GM21447 (cell line): ENCODE results near the gene CITED4.

ENCODE experiments used
- ATAC-seq: cut with Tn5 transposase; IDR thresholded peaks from one replicate; pipeline ENCODE4 v1.9.1; 2021; ENCODE audit not compliant: unreplicated experiment

Gene CITED4

DNA sequence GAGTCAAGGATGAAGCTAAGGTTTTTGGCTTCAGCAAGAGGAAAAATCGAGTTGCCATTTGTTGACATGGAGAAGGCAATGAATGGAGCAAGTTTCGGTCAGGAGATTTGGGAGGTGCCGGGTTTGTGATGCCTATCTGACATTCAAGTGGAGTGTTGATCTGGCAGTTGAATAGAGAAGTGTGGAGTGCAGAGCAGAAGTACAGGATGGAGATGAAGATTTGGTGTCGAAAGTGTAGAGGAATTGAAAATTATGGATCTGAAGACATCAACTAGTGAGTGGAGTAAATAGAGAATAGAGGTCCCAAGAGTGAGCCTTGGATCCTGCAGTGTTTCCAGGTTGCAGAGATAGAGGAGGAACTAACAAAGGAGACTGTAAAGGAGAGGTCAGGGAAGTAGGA, 25.9 kb downstream of the CITED4 start:
- ATAC-seq, result no peak

DNA sequence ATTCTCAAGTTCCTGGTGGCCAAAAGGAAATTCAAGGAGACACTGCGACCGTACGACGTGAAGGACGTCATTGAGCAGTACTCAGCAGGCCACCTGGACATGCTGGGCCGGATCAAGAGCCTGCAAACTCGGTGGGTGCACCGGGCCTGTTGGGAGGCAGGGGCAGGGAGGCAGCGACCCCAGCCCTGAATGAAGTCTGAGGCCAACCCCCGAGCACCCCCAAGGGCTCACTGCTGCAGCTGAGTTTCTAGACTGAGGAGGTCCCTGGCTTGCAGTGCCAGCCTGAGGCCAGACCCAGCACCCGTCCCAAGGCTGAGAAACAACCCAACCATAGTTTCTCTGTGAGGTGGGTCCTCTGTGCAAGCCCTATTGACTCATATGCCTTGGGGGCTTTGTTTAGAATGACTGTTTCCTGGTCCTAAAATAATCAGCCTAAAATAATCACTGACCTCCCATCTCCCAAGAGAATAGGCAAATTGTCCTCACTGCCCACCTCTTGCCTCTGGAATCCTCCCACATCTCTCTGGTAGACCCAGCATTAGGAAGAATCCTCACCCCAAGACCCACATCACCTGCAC, 27.1 kb downstream of the CITED4 start:
- ATAC-seq, result no peak

DNA sequence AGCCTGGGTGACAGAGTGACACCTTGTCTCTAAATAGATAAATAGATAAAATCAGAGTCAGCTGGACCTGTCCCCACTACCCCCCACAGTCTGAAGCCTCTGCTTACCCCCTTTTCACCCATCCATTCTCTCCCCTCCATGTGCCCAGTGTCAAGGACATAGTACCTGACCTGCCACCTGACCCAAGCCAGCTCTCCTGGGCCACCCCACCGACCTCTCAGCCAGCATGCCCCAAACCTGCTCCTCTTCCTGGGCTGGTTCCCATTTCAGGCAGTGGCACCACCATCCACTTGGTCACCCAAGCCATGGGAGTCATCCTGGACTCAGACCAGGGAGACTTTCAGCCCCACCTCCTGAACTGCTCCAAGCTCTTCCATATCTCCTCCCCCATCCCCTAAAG, 28.2 kb downstream of the CITED4 start:
- no peak for ATAC-seq

DNA sequence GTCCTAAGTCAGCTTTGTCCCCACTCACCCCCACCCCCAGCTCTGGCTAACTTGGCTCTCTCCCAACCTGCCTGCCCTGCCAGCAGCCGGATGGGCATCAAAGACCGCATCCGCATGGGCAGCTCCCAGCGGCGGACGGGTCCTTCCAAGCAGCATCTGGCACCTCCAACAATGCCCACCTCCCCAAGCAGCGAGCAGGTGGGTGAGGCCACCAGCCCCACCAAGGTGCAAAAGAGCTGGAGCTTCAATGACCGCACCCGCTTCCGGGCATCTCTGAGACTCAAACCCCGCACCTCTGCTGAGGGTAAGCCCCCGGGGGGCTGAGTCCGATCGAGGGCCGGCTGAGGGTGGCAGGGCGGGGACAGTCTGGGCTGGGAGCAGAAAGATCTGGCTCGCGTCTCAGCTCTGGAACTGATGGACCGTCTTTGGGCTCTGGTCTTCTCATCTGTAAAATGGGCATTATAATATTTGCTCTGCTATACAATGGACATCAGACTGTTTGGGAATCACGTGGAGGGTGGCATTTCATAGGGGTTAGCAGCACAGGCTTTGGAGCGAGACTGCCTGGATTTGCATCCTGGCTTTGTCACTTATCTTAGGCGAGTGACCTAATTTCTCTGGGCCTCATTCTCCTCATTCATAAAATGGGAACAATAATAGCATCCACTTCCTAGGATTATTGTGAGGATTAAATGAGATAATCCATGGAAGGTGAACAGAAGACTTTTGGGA, 31.0 kb downstream of the CITED4 start:
- no peak for ATAC-seq

DNA sequence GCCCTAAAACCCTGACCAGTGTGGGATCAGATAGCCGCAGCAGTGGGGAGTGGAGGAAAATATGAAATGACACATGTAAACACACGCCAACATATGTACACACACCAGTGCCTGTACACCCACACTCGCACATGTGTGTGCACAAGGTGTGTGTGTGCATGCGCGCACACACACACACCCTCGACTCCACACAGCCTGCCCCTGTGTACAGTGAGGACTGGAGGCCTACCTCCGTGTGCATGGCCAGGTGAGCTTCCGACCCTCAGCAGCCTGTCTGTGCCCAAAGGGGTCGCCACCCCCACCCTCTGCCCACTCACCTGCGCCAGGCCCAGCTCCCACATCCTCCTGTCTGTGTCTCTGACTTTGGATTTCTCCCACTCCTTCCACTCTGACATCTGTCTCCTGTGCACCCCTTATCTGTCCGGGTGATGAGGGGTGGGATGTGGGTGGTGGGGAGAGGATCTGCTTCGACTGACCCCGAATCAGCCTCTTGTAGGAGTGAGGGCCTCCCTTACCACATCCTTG, 31.7 kb downstream of the CITED4 start:
- no peak for ATAC-seq

DNA sequence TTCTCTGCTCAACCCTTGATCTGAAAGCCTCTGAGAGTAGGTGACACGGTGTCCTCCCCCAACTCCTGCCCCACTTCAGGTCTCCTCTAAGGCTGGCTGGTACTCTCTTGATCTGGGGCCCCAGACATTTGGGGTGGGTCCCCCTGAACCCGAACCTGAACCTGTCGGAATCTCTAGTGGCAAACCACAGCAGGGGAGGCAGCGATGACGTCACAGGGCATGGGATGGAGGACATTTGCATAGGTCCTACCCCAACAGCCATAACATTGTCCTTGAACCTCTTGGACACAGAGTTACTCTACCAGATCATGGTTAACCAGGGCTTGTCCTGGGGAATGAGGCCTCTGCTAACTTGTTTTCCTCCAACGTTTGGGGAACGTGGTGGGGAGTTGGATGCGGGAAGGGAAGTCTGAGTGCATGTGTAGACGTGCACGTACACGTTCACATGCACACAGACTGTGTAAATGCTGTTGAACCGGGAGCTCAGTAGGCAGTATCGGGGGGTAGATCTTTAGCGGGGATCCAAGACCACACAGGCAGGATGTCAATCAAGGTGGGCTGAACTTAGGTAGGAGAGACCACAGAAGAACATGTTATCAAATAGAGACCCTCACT, 32.4 kb downstream of the CITED4 start:
- ATAC-seq, result no peak

DNA sequence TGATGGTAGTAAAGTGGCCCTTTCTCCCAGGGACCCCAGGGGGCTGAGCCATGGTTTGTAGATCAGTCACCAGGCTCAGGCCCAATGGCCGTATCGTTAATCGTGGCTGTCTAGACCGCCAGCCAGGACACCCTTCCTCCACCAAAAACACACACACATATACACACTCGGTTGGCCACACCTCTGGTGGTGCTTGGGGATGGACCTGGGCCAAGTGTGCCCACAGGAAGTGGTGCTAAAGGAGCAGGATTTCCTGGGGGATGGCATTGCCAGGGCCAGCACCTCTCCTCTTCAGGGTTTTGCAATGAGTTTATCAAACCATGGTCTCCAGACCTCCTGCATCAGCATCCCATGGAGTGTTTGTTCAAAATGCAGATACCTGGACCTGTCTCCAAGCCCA, 36.2 kb downstream of the CITED4 start:
- ATAC-seq, result no peak

DNA sequence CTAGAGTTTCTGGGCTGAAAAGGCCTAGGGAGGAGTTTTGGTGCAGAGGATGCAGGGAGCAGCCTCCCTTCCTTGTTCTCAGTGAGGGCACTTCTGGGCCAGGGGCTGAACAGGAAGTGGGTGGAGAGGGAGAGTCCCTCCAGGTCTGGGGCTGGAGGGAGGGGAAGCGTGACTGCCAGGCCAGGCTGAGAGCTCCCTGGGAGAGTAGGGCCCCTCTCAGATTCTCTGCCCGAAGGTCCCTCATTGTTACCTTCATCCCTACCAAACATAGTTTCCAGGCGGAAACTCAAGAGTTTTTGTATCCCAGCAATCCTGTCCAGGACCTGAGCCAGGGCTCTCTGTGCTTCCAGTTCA, 36.8 kb downstream of the CITED4 start:
- ATAC-seq, result peak; percentile 74

DNA sequence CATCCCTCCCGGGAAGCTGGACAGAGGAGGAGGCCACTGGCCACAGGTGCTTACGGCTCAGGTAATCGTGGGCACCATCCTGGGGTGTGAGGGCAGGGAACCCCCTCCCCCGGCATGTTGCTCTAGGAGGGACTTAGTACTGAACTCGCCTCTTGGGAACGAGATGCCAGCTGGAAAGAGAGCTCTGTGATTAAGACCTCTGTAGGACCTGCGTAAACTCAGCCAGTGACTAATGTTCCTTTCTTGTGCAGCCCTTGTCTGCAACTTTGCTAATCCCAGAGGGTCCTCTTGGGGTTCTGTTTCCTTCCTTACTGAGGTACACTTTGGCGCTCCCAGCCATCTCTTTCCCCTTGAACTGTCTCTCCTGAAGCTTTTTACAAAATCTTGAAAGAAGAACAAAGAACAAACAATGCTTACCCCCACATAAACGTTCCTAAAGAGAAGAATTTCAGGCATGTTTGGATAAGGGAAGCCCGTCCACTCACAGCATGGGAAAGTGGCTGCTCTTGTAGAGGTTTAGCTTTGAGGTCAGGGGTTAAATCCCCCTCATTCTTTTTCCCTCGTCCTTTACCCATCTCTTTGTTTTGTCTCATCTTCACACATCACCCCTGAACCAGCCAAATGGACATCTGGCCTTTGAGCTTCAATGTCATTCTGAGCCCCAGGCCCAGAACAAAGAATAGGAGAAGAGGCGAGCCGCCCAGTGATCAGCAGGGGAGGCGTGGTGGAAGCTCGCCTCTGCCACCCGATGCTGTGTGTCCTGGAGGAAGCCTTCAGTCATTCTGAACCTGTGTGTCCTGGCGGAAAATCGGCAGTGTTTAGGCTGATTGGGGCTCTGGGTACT, 37.4 kb downstream of the CITED4 start:
- no peak for ATAC-seq

DNA sequence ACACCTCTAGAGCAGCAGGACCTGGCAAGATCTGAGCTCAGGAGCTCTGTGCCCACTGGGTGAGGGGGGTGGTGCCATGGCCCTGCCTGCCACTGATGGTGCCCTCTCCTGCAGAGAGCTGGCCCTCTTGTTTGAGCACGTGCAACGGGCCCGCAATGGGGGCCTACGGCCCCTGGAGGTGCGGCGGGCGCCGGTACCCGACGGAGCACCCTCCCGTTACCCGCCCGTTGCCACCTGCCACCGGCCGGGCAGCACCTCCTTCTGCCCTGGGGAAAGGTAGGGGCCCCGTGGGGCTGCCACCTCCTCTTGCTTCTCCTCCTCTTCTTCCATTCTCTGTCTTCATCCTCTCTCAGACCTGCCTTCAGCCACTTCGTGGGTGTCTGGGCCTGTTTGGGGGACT, 38.2 kb downstream of the CITED4 start:
- no peak for ATAC-seq

DNA sequence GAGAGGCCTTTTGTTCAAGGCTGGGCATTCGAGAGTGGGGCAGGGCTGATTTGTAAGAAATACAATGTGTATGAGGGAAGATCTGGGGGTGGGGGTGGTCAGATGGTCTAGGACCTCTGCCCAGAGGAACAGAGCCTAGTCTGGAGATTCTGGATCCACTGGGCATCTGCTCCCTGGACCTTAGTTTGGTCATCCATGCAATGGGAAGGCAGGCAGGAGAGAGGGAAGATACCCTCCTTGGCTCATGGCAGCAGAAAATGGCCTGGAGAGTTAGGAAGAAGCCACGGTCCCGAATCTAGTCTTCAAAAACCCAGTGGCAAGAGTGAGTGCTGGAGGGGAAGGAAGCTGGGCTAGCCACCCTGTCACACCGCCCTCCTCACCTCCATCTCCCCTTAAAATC, 38.8 kb downstream of the CITED4 start:
- ATAC-seq, result no peak

DNA sequence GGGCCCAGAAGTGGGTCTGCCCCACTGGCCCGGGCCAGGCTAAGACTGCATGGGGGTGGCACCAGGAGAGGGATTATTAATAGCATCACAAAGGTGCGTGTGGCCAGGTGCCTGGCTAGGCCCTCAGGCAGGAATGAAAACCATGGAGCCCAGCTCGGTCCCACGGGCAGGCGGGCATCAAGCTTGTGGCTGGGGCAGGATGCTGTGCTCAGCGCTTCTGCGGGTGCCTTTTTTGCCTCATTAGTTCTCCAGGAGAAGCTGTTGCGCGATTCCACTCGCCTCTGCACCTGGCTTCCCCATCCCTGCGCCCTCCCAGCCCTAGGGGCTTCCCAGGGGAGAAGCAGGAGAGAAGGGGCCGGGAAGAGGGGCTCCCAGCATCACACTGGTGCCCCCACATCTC, 39.3 kb downstream of the CITED4 start:
- no peak for ATAC-seq

DNA sequence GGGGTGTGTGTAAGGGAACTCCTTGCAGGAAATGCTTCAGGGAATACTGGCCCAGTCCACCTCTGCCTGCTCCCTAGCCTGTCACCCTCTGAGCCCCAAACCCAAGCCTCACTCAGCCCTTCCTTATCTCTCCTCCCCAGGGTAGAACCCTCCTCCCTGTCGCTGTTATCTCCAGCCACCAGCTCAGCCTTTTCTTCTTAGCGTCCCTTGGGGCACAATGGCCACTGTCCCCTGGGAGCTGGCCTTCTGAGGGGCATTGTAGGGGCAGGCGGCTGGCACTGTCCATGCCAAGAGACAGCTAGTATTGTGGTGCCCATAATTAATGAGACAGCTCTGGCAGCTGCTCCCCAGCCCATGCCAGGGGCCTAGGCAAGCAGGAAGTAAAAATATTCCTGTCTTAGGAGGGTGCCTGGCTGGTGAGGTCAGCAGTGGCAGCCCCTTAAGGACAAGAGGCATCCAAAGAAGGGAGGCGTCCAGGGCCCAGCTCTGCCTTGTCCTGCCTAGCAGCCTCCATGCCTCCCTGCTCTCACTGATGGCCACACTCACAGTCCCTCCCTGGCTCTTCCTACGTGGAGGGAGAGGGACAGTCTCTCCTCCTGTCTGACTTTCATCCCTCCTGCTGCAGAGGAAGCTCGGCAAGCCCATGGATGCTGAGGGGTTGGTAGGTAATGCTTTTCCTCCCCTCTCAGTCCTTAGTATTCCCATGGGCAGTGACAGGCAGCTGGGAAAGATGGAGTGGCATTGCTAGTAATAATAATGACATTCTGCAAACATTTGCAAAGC, 41.1 kb downstream of the CITED4 start:
- ATAC-seq, result no peak

DNA sequence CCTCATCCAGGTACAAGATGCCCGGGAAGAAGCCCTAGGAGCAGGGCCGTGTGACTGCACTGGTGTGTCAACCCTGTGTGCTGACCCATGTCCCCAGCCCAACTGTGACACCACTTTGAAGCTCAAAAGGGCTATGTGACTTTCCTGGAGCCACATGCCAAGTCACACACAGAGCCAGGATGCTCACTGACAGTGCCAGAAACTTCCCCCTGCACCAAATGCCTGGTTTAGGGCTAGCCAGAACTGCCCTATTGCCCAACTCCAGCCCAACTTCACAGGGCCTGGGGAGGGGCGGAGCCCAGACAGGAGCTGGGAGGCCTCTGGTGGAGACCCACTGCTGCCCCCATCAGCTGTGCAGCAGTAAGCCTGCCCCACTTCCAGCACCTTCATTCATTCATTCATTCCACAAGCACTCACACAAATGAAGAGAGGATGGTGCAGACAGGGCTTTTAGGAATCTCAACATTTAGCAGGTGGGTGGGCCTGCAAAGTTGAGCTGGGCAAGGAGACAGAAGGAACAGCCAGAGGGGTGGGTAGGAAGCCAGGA, 41.8 kb downstream of the CITED4 start:
- no peak for ATAC-seq

DNA sequence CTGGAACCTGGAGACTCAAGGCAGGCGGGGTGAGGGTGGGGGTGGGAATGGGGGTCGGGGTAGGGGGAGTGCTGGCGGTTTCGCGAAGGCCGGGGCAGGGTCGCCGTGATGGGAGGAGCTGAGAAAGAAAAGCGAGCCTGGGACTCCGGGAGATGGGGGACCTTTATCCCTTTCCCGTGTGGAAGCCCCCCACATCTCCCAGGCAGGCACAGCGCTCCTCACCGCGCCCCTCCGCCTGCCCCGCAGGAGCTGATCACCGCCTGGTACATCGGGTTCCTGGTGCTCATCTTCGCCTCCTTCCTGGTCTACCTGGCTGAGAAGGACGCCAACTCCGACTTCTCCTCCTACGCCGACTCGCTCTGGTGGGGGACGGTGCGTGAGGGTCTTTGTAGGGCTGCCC, 43.1 kb downstream of the CITED4 start:
- ATAC-seq, result no peak

DNA sequence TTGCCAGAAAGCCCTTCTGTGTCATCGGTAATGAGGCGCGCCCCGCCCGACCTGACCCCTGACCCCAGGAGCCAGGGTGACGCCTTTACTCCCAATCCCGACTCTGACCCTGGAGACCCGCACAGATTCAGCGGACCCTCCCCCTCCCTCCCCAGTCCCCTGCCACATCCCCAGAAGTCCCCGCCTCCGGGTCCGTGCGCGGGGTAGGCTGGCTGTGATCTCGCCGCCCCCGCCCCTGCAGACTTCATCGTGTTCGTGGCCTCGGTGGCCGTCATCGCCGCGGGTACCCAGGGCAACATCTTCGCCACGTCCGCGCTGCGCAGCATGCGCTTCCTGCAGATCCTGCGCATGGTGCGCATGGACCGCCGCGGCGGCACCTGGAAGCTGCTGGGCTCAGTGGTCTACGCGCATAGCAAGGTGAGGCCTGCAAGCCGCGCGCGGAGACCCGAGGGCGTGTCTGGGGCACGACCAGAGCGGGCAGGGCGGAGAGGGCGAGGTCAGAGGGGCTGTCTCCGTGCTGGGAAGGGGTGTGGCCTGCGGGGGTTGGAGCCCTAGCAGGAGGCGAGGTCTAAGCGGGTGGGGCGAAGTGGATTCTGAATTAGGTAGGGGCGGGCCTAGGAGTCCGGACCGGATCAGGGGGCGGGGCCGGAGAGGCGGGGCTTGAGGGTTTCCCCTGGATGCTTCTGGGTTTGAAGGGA, 43.8 kb downstream of the CITED4 start:
- ATAC-seq, result peak; percentile 86

DNA sequence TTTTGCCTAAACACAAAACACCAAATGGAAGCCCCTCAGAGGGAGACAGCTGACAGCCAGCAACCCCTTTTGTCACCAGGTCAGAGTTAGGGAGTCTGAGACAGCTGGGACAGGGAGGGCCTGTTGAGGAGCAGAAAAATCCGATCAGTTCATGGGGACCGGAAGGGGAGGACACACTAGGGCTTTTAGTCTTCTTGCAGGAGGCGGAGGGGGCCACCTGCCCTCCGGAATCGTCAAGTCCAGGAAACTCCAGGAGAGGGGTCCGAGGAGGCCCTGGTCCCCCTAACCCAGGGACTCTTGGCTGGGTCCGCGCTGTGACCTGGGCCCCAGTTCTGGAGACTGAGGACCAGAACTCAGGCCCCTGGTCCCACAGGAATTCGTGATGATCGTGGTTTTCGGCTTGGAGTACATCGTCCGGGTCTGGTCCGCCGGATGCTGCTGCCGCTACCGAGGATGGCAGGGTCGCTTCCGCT, 44.3 kb downstream of the CITED4 start:
- ATAC-seq, result peak; percentile 42

DNA sequence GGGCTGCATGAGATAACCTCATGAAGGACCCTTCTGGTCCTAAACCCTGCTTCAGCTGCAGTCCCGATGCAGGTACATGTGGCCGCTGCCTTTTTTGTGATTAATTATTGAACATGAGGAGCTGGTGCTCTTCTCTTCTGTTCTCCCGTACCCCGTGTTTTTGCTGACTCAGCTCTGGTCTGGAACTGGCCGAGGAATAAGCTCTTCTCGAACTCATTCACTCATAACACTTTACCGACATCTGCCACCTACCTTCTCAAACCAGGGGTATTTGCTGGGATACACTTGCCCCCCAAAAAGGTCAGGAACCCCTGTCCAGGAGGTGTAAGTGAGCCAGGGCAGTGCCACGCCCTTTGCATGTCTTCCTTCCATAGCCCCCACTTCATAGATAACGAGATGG, 46.7 kb downstream of the CITED4 start:
- ATAC-seq, result no peak
